AG04449 (cell line): Measurements from ENCODE around the gene SLA2.

Source experiments
- CTCF ChIA-PET: fragments of 350-600 bp; formaldehyde crosslinking; extraction: SDS; loops from one replicate; lab custom pipeline; 2021; ENCODE audit warnings: antibody characterized with exemption; lab: Yijun Ruan, JAX
- POLR2A ChIA-PET: fragments of 400-600, 350-600 bp; formaldehyde crosslinking; extraction: SDS; loops from one replicate; lab custom pipeline; 2020; ENCODE audit warnings: antibody characterized with exemption, inconsistent platforms; lab: Yijun Ruan, JAX
- DNase-seq: peaks from one replicate; pipeline ENCODE4 v3.0.0-alpha.2; 2010; ENCODE audit warnings: low read depth, low spot score
- H3K4me3 ChIP-seq: 2 replicates; pipeline ENCODE4 v1.5.1; 2011; ENCODE audit warnings: low read depth, mild to moderate bottlenecking, control low read depth, low read length
- CTCF ChIP-seq: IDR thresholded peaks from one replicate; pipeline ENCODE4 v1.5.1; 2011; ENCODE audit warnings: mild to moderate bottlenecking, moderate library complexity, low read length, control low read depth, inconsistent platforms; ENCODE audit not compliant: insufficient read depth; ENCODE audit errors: missing control alignments

SLA2 gene

GRCh38 chr20:36666181-36666740 is 20.3 kb upstream of the SLA2 start:
- ChIA-PET CTCF (interaction anchor here (0.7 to 3.9 kb wide), 20 partner anchors 9 to 257 kb away, joined by 3 to 37 read pairs (median 4); partner anchors contain the start of gene NDRG3), POLR2A (interaction anchor here (0.6 to 0.9 kb wide), 2 partner anchors 45 to 89 kb away, joined by 3 read pairs; no protein-coding TSS in a partner anchor)
- no peak overlapping the region for H3K4me3 ChIP-seq
- no peak for TF ChIP-seq CTCF
- DNase-seq = peak; percentile 16

GRCh38 chr20:36663031-36663430 is 17.0 kb upstream of the SLA2 start:
- POLR2A ChIA-PET = no interaction called here
- DNase-seq = no peak

GRCh38 chr20:36658300-36658699 is 12.3 kb upstream of the SLA2 start:
- CTCF ChIA-PET = no interaction called here
- no peak for DNase-seq

More at GRCh38 chr20:36663031-36663430, 17.0 kb upstream of the SLA2 start:
- no peak for TF ChIP-seq CTCF
- no peak overlapping the region for H3K4me3 ChIP-seq
- CTCF ChIA-PET = no interaction called here

GRCh38 chr20:36656733-36657132 is 10.7 kb upstream of the SLA2 start:
- ChIA-PET CTCF (interaction anchor here (0.8 to 1.7 kb wide), 3 partner anchors 10 to 263 kb away, joined by 3 to 4 read pairs (median 3); partner anchors contain the start of gene RAB5IF), POLR2A (no interaction called here)
- no peak overlapping the region for H3K4me3 ChIP-seq
- no peak for DNase-seq
- no peak for TF ChIP-seq CTCF

More at GRCh38 chr20:36658300-36658699, 12.3 kb upstream of the SLA2 start:
- POLR2A ChIA-PET = no interaction called here
- TF ChIP-seq CTCF = no peak
- no peak overlapping the region for H3K4me3 ChIP-seq

- CTCF ChIA-PET = no interaction called here
- no peak for TF ChIP-seq CTCF
- no peak overlapping the region for H3K4me3 ChIP-seq
- no peak for DNase-seq
- POLR2A ChIA-PET = no interaction called here
These were observed 9.0 kb upstream of the SLA2 start for GRCh38 chr20:36655004-36655403.

GRCh38 chr20:36654506-36654905 is 8.5 kb upstream of the SLA2 start:
- ChIA-PET POLR2A (no interaction called here), CTCF (interaction anchor here (1.3 kb wide), 1 partner anchor 100 kb away, joined by 4 read pairs; no protein-coding TSS in a partner anchor)
- no peak for DNase-seq
- no peak overlapping the region for H3K4me3 ChIP-seq
- TF ChIP-seq CTCF = no peak
